GM23338 (cell line): ENCODE results near the gene DOCK11. TPM values are rescaled to one million over a fixed set of nuclear protein-coding genes. Genes with fewer than 3 reads are reported as not detected.

Source experiments
- ATAC-seq: fragments of 200-7000 bp; cut with Tn5 transposase; 3 replicates; pipeline ENCODE4 v1.9.1; 2020
- DNase-seq: peaks from one replicate; pipeline ENCODE4 v3.0.0-alpha.2; 2015; ENCODE audit warnings: low spot score
- H2AFZ ChIP-seq: fragments of 200-600 bp; sonication (generic); 2 replicates; pipeline ENCODE4 v1.8.0; 2016; ENCODE audit warnings: antibody characterized with exemption, mild to moderate bottlenecking, moderate library complexity
- H3F3A ChIP-seq: fragments of 200-600 bp; sonication (generic); replicated peaks from 2 replicates; pipeline ENCODE4 v1.8.0; 2017; ENCODE audit warnings: antibody characterized with exemption, mixed run types, low read depth
- H3K27ac ChIP-seq: fragments of 200-600 bp; sonication (generic); 2 replicates; pipeline ENCODE4 v1.6.1; 2016; ENCODE audit warnings: low read depth
- H3K27me3 ChIP-seq: fragments of 200-600 bp; sonication (generic); 2 replicates; pipeline ENCODE4 v1.8.0; 2016; ENCODE audit warnings: mild to moderate bottlenecking, mixed run types, moderate library complexity; ENCODE audit not compliant: insufficient read depth
- H3K36me3 ChIP-seq: fragments of 200-600 bp; sonication (generic); 2 replicates; pipeline ENCODE4 v1.8.0; 2016; ENCODE audit warnings: mild to moderate bottlenecking; ENCODE audit not compliant: insufficient read depth
- H3K4me1 ChIP-seq: fragments of 200-600 bp; sonication (generic); 2 replicates; pipeline ENCODE4 v1.8.0; 2016; ENCODE audit warnings: mild to moderate bottlenecking, moderate library complexity; ENCODE audit not compliant: insufficient read depth
- H3K4me2 ChIP-seq: fragments of 200-600 bp; sonication (generic); 2 replicates; pipeline ENCODE4 v1.7.1; 2017; ENCODE audit warnings: mixed run types
- H3K4me3 ChIP-seq: fragments of 200-600 bp; sonication (generic); 2 replicates; pipeline ENCODE4 v1.6.1; 2016; ENCODE audit warnings: mixed run types
- H3K79me2 ChIP-seq: fragments of 200-600 bp; sonication (generic); replicated peaks from 2 replicates; pipeline ENCODE4 v1.8.0; 2017; ENCODE audit warnings: mild to moderate bottlenecking; ENCODE audit not compliant: insufficient read depth
- H3K9me2 ChIP-seq: fragments of 200-600 bp; sonication (generic); 2 replicates; pipeline ENCODE4 v1.8.0; 2017; ENCODE audit not compliant: insufficient read depth
- H4K20me1 ChIP-seq: fragments of 200-600 bp; sonication (generic); replicated peaks from 2 replicates; pipeline ENCODE4 v1.8.0; 2017; ENCODE audit warnings: mild to moderate bottlenecking; ENCODE audit not compliant: insufficient read depth
- H3K27ac Mint-ChIP-seq: 2 replicates; pipeline ENCODE4 v1.8.0; 2020; ENCODE audit warnings: inconsistent platforms, mild to moderate bottlenecking, moderate library complexity, mixed read lengths
- H3K27me3 Mint-ChIP-seq: 3 replicates; pipeline ENCODE4 v1.8.0; 2022; ENCODE audit warnings: low read depth, mild to moderate bottlenecking, moderate library complexity, mixed read lengths, inconsistent platforms; ENCODE audit not compliant: insufficient read depth, poor library complexity
- H3K36me3 Mint-ChIP-seq: 3 replicates; pipeline ENCODE4 v1.8.0; 2021; ENCODE audit warnings: low read depth, mild to moderate bottlenecking, inconsistent platforms, moderate library complexity, mixed read lengths
- H3K4me1 Mint-ChIP-seq: 3 replicates; pipeline ENCODE4 v1.8.0; 2020; ENCODE audit warnings: mild to moderate bottlenecking, inconsistent platforms, mixed read lengths
- H3K4me3 Mint-ChIP-seq: 3 replicates; pipeline ENCODE4 v1.8.0; 2021; ENCODE audit warnings: moderate library complexity, mild to moderate bottlenecking, inconsistent platforms, mixed read lengths
- H3K9me3 Mint-ChIP-seq: 3 replicates; pipeline ENCODE4 v1.8.0; 2020; ENCODE audit warnings: moderate library complexity, mild to moderate bottlenecking, inconsistent platforms, mixed read lengths
- EZH2 ChIP-seq: fragments of 200-600 bp; sonication (generic); IDR thresholded peaks from one replicate; pipeline ENCODE4 v1.8.0; 2017; ENCODE audit warnings: antibody characterized with exemption, mild to moderate bottlenecking, low read depth; ENCODE audit not compliant: unreplicated experiment
- EZH2phosphoT487 ChIP-seq: fragments of 200-600 bp; sonication (generic); IDR thresholded peaks from one replicate; pipeline ENCODE4 v1.8.1; 2018; ENCODE audit warnings: antibody characterized with exemption; ENCODE audit not compliant: unreplicated experiment
- JUNB ChIP-seq: IDR thresholded peaks from one replicate; pipeline ENCODE4 v1.6.1; 2016; ENCODE audit warnings: antibody characterized with exemption; ENCODE audit not compliant: unreplicated experiment
- NANOG ChIP-seq: IDR thresholded peaks from 2 replicates; pipeline ENCODE4 v1.6.1; 2016; ENCODE audit warnings: antibody characterized with exemption, borderline replicate concordance
- POLR2AphosphoS5 ChIP-seq: IDR thresholded peaks from 2 replicates; pipeline ENCODE4 v1.6.1; 2016; ENCODE audit warnings: antibody characterized with exemption, low read depth
- STAT1 ChIP-seq: IDR thresholded peaks from one replicate; pipeline ENCODE4 v1.6.1; 2016; ENCODE audit warnings: antibody characterized with exemption; ENCODE audit not compliant: unreplicated experiment
- ZNF114 ChIP-seq: fragments of 250-450 bp; sonication (Bioruptor Pico); IDR thresholded peaks from 2 replicates; pipeline ENCODE4 v1.5.0; 2020; ENCODE audit warnings: mild to moderate bottlenecking, moderate library complexity
- ZNF331 ChIP-seq: fragments of 250-450 bp; sonication (Bioruptor Pico); IDR thresholded peaks from 2 replicates; pipeline ENCODE4 v1.5.0; 2020; ENCODE audit warnings: low read depth, mild to moderate bottlenecking, moderate library complexity
- polyA plus RNA-seq: library from polyadenylated mRNA; unstranded; fragments of >200 nt; fragmentation: Nextera tagmentation; extraction: Ambion mirVana; gene quantifications from 2 replicates; pipeline ENCODE4 v1.2.1, GENCODE V29; 2016
- total RNA-seq: library from RNA; depleted of rRNA; stranded (reverse); fragments of >200 nt; shearing (Covaris generic); gene quantifications from 2 replicates; pipeline ENCODE4 v1.2.3, GENCODE V29; 2014
- TF ChIP-seq, protein P1 (sequence below), 2 experiments: fragments of 200-600 bp in 1 of 2; sonication (generic) in 1 of 2; conservative IDR thresholded peaks; 2 replicates each; pipeline versions ENCODE4 v1.5.1 to v1.6.1; 2016 to 2017; ENCODE audit warnings: antibody characterized with exemption in 2 of 2, low read depth in 2 of 2, mild to moderate bottlenecking in 2 of 2, moderate library complexity in 1 of 2
- TF ChIP-seq, protein P2 (sequence below): fragments of 250-450 bp; sonication (Bioruptor Pico); IDR thresholded peaks from 2 replicates; pipeline ENCODE4 v1.5.0; 2020; ENCODE audit warnings: mild to moderate bottlenecking, moderate library complexity
- TF ChIP-seq, protein P3 (sequence below): IDR thresholded peaks from 2 replicates; pipeline ENCODE4 v1.6.1; 2016; ENCODE audit warnings: antibody characterized with exemption

Gene DOCK11
- total and polyA plus RNA-seq, 2 experiments from 2014 or later, result 6.0 to 12.3 TPM

DNA sequence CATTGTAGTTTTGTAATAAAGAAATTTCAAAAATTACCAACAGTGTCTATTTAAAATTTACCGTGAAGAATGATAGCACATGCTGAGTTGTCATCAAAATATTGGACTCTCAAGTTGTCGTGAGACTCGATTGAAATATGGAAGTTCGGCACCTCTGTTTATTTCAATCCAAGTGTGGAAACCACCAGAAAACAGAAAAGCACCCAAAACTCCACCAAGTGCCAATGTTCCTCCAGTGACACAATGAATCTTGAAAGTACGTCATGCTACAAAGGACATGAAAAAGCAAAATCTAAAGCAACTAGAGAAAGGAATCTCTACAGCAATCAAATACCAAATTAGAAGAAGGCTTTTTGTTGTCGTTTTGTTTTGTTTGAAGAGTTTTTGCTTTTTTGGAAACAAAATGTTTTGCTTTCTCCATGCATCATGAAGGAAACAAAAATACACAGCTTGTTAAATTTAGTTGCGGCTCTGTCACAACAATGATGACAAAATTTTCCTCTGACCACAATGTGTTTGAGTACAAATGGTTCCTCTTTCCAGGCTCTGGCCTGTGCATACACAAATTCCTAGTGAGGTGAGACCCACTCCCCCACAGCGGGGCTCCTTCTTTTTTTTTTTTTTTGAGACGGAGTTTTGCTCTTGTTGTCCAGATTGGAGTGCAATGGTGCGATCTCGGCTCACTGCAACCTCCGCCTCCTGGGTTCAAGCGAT, 222.2 kb downstream of the DOCK11 start:
- Histone ChIP-seq H4K20me1 (no peaks in the 10 kb centered on the region), H3K27ac (no peak overlapping the region), H3K79me2 (no peaks in the 10 kb centered on the region), H3K27me3 (no peaks in the 10 kb centered on the region), H3K4me2 (no peak overlapping the region), H3K9me2 (no peaks in the 10 kb centered on the region), H3K36me3 (no peaks in the 10 kb centered on the region), H3F3A (no peaks in the 10 kb centered on the region), H3K4me1 (peaks cover 6% of the 10 kb centered on the region; the same call in 1 of the 2 replicates), H3K4me3 (no peak overlapping the region), H2AFZ (no peak overlapping the region)
- ATAC-seq (no peak), DNase-seq (no peak)
- Mint-ChIP-seq H3K27ac (no peak overlapping the region), H3K4me1 (peaks cover 8% of the 10 kb centered on the region), H3K4me3 (no peak overlapping the region), H3K27me3 (peaks cover 4% of the 10 kb centered on the region), H3K9me3 (peaks cover 6% of the 10 kb centered on the region; the same call in 2 of the 3 replicates), H3K36me3 (no peaks in the 10 kb centered on the region; the same call in 2 of the 3 replicates)
- no peak for TF ChIP-seq ZNF331

DNA sequence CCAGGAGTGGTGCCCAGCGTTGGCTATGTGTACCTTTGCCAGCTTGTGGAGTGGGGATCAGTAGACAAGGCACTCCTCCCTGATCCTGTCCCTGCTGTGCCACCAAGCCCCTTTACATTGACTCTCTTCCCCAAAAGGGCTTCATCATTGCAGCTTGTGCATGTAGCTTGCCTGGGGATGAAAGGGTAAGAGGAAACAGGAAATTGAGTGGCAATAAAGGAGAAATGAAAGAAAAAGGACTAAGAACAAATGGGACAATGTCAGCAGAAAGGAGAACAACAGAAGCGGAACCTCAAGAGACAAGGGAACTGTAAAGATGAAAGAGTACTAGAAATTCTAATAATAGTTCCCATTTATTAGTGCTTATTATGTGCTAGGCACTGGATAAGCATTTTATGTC, 223.1 kb downstream of the DOCK11 start:
- H3K9me2 ChIP-seq, result no peaks in the 10 kb centered on the region
- no peaks in the 10 kb centered on the region for H3K27me3 ChIP-seq
- TF ChIP-seq EZH2 (no peak), EZH2phosphoT487 (no peak), NANOG (no peak), JUNB (no peak), ZNF114 (CRISPR knock-in tag) (no peak), POLR2AphosphoS5 (no peak), STAT1 (no peak)
- TF ChIP-seq, protein P1, sequence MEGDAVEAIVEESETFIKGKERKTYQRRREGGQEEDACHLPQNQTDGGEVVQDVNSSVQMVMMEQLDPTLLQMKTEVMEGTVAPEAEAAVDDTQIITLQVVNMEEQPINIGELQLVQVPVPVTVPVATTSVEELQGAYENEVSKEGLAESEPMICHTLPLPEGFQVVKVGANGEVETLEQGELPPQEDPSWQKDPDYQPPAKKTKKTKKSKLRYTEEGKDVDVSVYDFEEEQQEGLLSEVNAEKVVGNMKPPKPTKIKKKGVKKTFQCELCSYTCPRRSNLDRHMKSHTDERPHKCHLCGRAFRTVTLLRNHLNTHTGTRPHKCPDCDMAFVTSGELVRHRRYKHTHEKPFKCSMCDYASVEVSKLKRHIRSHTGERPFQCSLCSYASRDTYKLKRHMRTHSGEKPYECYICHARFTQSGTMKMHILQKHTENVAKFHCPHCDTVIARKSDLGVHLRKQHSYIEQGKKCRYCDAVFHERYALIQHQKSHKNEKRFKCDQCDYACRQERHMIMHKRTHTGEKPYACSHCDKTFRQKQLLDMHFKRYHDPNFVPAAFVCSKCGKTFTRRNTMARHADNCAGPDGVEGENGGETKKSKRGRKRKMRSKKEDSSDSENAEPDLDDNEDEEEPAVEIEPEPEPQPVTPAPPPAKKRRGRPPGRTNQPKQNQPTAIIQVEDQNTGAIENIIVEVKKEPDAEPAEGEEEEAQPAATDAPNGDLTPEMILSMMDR (conservative IDR thresholded peaks at IDR 0.05; ENCODE audit: low read depth in 2 of 2), result no peak
- TF ChIP-seq, protein P2, sequence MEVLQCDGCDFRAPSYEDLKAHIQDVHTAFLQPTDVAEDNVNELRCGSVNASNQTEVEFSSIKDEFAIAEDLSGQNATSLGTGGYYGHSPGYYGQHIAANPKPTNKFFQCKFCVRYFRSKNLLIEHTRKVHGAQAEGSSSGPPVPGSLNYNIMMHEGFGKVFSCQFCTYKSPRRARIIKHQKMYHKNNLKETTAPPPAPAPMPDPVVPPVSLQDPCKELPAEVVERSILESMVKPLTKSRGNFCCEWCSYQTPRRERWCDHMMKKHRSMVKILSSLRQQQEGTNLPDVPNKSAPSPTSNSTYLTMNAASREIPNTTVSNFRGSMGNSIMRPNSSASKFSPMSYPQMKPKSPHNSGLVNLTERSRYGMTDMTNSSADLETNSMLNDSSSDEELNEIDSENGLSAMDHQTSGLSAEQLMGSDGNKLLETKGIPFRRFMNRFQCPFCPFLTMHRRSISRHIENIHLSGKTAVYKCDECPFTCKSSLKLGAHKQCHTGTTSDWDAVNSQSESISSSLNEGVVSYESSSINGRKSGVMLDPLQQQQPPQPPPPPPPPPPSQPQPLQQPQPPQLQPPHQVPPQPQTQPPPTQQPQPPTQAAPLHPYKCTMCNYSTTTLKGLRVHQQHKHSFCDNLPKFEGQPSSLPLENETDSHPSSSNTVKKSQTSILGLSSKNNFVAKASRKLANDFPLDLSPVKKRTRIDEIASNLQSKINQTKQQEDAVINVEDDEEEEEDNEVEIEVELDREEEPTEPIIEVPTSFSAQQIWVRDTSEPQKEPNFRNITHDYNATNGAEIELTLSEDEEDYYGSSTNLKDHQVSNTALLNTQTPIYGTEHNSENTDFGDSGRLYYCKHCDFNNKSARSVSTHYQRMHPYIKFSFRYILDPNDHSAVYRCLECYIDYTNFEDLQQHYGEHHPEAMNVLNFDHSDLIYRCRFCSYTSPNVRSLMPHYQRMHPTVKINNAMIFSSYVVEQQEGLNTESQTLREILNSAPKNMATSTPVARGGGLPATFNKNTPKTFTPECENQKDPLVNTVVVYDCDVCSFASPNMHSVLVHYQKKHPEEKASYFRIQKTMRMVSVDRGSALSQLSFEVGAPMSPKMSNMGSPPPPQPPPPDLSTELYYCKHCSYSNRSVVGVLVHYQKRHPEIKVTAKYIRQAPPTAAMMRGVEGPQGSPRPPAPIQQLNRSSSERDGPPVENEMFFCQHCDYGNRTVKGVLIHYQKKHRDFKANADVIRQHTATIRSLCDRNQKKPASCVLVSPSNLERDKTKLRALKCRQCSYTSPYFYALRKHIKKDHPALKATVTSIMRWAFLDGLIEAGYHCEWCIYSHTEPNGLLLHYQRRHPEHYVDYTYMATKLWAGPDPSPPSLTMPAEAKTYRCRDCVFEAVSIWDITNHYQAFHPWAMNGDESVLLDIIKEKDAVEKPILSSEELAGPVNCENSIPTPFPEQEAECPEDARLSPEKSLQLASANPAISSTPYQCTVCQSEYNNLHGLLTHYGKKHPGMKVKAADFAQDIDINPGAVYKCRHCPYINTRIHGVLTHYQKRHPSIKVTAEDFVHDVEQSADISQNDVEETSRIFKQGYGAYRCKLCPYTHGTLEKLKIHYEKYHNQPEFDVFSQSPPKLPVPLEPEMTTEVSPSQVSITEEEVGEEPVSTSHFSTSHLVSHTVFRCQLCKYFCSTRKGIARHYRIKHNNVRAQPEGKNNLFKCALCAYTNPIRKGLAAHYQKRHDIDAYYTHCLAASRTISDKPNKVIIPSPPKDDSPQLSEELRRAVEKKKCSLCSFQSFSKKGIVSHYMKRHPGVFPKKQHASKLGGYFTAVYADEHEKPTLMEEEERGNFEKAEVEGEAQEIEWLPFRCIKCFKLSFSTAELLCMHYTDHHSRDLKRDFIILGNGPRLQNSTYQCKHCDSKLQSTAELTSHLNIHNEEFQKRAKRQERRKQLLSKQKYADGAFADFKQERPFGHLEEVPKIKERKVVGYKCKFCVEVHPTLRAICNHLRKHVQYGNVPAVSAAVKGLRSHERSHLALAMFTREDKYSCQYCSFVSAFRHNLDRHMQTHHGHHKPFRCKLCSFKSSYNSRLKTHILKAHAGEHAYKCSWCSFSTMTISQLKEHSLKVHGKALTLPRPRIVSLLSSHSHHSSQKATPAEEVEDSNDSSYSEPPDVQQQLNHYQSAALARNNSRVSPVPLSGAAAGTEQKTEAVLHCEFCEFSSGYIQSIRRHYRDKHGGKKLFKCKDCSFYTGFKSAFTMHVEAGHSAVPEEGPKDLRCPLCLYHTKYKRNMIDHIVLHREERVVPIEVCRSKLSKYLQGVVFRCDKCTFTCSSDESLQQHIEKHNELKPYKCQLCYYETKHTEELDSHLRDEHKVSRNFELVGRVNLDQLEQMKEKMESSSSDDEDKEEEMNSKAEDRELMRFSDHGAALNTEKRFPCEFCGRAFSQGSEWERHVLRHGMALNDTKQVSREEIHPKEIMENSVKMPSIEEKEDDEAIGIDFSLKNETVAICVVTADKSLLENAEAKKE (CRISPR knock-in tag), result no peak
- TF ChIP-seq, protein P3, sequence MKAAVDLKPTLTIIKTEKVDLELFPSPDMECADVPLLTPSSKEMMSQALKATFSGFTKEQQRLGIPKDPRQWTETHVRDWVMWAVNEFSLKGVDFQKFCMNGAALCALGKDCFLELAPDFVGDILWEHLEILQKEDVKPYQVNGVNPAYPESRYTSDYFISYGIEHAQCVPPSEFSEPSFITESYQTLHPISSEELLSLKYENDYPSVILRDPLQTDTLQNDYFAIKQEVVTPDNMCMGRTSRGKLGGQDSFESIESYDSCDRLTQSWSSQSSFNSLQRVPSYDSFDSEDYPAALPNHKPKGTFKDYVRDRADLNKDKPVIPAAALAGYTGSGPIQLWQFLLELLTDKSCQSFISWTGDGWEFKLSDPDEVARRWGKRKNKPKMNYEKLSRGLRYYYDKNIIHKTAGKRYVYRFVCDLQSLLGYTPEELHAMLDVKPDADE, result no peak
- no peaks in the 10 kb centered on the region for H3K36me3 ChIP-seq
- no peak overlapping the region for H2AFZ ChIP-seq
- H3K4me1 ChIP-seq, result peaks cover 6% of the 10 kb centered on the region; the same call in 1 of the 2 replicates
- no peaks in the 10 kb centered on the region for H3F3A ChIP-seq
- no peak overlapping the region for H3K27ac ChIP-seq
- H3K36me3 Mint-ChIP-seq, result no peaks in the 10 kb centered on the region; the same call in 2 of the 3 replicates
- H3K27me3 Mint-ChIP-seq, result peaks cover 4% of the 10 kb centered on the region
- ATAC-seq (no peak), DNase-seq (no peak)
- peaks cover 6% of the 10 kb centered on the region; the same call in 2 of the 3 replicates for H3K9me3 Mint-ChIP-seq
- H3K4me3 ChIP-seq, result no peak overlapping the region
- no peak overlapping the region for H3K4me3 Mint-ChIP-seq
- H3K4me1 Mint-ChIP-seq, result peaks cover 10% of the 10 kb centered on the region
- no peak overlapping the region for H3K4me2 ChIP-seq
- no peaks in the 10 kb centered on the region for H3K79me2 ChIP-seq
- no peak overlapping the region for H3K27ac Mint-ChIP-seq
- H4K20me1 ChIP-seq, result no peaks in the 10 kb centered on the region
